GM12865 (cell line): ENCODE results near the gene BEST3.
A peak's percentile ranks its signal among the peaks of the same experiment; 100 is the strongest.

Experiments used
- DNase-seq: peaks from one replicate; pipeline ENCODE4 v3.0.0; 2010; ENCODE audit warnings: low read depth
- H3K4me3 ChIP-seq: 2 replicates; pipeline ENCODE4 v1.5.1; 2011; ENCODE audit warnings: mild to moderate bottlenecking, low read depth, low read length, control low read depth
- CTCF ChIP-seq: IDR thresholded peaks from 2 replicates; pipeline ENCODE4 v1.5.1; 2011; ENCODE audit warnings: low read length, control low read depth, low read depth, inconsistent platforms; ENCODE audit not compliant: insufficient read depth; ENCODE audit errors: missing control alignments

The BEST3 gene

DNA sequence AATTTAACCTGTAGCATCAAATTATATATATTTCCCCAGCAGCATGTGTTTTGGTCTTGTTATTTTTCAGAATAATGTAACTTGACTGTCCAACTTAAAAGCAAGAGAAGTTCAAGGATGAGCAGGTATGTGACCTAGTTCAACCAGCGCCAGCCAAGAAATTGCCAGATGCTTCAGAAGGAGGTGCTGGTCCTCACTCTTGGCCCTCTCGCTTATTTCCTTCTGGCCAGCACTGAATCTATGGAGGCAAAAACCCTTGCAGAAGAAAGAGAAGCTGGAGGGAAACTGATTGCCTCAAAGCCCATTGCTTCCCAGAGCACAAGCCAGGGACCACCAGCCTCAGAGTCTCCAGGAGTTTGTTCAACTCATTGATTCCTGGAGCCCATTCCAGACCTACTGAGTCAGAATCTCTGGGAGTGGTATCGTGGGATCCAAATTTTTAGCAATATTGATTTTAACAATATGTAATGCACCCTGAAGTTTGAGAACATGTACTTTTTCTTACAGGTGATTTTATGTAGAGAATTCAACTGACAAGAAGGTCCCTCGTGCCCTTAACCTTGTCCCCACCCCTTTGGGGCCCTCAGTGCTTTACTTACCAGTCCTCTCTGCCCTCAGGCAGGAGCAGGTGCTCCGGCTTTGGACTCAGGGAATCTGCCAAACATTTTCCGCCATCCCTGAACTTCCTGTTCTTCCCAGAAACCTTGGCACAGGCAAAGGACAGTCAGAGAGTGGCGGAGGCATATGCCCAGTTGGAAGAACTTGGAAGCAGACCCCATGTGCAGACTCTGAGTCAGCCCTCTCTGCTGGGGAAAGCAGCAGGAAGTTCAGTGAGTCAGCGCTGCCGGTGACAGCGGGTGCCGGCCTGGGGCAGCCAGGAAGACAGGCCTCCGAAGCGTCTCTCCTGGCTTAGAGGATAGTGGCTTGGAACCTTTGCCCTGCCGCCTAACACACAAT lies 10.4 kb downstream of the BEST3 start:
- no peak overlapping the region for H3K4me3 ChIP-seq
- no peak for TF ChIP-seq CTCF
- DNase-seq = peak; percentile 4

DNA sequence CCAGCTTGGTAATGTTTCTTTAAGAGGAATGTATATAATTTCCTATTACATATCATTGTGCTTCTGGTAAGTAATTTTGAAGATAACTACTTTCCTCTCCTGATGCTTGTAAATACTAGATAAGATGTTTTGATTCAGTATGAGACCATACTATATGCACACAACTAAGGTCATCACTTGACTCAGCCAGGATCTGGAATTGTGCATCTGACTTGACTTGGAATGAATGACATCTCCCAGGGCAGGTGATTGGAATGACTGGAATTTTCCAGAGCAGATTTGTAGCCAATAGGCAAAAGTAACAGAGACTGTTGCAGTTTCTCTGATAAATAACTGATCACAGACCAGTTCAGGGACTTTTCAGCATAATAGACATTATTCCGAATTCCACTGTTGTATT lies 11.1 kb downstream of the BEST3 start:
- no peak for TF ChIP-seq CTCF
- H3K4me3 ChIP-seq = no peak overlapping the region
- no peak for DNase-seq

DNA sequence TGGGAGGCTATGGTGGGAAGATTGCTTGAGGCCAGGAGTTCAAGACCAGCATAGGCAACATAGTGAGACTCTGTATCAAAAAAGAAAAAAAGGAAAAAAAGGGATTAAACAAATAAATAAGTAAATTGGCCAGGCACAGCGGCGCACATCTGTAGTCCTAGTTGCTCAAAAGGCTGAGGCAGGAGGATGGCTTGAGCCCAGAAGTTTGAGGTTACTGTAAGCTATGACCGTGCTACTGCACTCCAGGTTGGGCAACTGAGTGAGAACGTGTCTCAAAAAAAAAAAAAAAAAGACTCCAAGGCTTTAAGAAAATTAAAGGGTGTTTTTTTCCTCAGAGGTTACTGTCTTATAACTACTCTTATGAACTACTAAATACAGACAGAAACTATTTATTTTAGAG lies 11.7 kb downstream of the BEST3 start:
- no peak overlapping the region for H3K4me3 ChIP-seq
- no peak for DNase-seq
- no peak for TF ChIP-seq CTCF

GRCh38 chr12:69686731-69687130 lies 12.4 kb downstream of the BEST3 start:
- H3K4me3 ChIP-seq = no peak overlapping the region
- DNase-seq = no peak
- no peak for TF ChIP-seq CTCF

DNA sequence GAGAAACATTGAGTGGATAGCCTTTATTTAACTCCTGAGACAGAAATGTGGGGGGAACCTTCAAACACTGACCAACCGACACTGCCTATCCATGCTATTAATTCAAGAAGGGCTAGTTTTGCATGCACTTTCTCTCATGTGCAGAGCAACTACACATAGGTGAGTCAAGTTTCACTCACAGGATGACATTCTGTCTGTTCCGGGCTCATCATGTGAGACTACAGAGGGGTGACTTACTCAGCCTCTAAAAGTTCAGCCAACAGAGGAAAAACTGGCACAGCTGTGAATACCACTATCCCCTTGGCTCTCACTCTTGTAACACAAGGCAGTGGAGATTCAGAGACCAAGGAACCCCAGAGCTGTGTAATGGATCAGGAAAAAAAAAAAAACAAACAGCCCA lies 13.3 kb downstream of the BEST3 start:
- TF ChIP-seq CTCF = no peak
- DNase-seq = peak; percentile 20
- H3K4me3 ChIP-seq = no peak overlapping the region

- no peak for TF ChIP-seq CTCF
- H3K4me3 ChIP-seq = no peak overlapping the region
- no peak for DNase-seq
These were observed 14.6 kb downstream of the BEST3 start for GRCh38 chr12:69684466-69684865.
